Gastroesophageal sphincter (tissue), 3 donors: ENCODE data around the gene BDKRB1.

Experiments
- CTCF ChIP-seq, 4 experiments: fragments of 200-600 bp in 2 of 4; fragments of 450-650 bp in 2 of 4; sonication (generic) in 1 of 4; IDR thresholded peaks; one replicate each; pipeline ENCODE4 v1.5.1; 2017 to 2019; ENCODE audit warnings: antibody characterized with exemption in 4 of 4, mild to moderate bottlenecking in 2 of 4, moderate library complexity in 2 of 4
- POLR2AphosphoS5 ChIP-seq: sonication (generic); formaldehyde crosslinking; IDR thresholded peaks from one replicate; pipeline ENCODE4 v1.6.1; 2017; ENCODE audit warnings: antibody characterized with exemption

GRCh38 chr14:96263347-96264199 is 7.6 kb downstream of the BDKRB1 start:
- no peak for TF ChIP-seq CTCF (IDR thresholded peaks at IDR 0.05)
- TF ChIP-seq POLR2AphosphoS5 = no peak
